BE2C (cell line): ENCODE results near the gene IL23A.
"Not testable (repeated sequence)": the region's sequence is repeated elsewhere in the genome, so short reads cannot be mapped to it uniquely, and the experiment has no call there.

Source experiments
- DNase-seq: peaks from one replicate; pipeline ENCODE4 v3.0.0-alpha.2; 2020
- H3K27me3 ChIP-seq: fragments of 250-450 bp; sonication (Bioruptor Pico); 2 replicates; pipeline ENCODE4 v1.5.1; 2020; ENCODE audit warnings: mild to moderate bottlenecking
- H3K36me3 ChIP-seq: fragments of 250-450 bp; sonication (Bioruptor Pico); 2 replicates; pipeline ENCODE4 v1.5.1; 2020; ENCODE audit warnings: mild to moderate bottlenecking
- H3K4me1 ChIP-seq: fragments of 250-450 bp; sonication (Bioruptor Pico); 2 replicates; pipeline ENCODE4 v1.5.1; 2020
- H3K4me3 ChIP-seq: 2 replicates; pipeline ENCODE4 v1.5.1; 2011; ENCODE audit warnings: low read depth, low read length
- H3K9me3 ChIP-seq: fragments of 250-450 bp; sonication (Bioruptor Pico); 2 replicates; pipeline ENCODE4 v1.5.1; 2020
- TF ChIP-seq, protein P1 (sequence below): IDR thresholded peaks from 2 replicates; pipeline ENCODE4 v1.5.1; 2012; ENCODE audit warnings: mild to moderate bottlenecking, low read depth, low read length

Gene IL23A

GRCh38 chr12:56321027-56321426, 17.7 kb upstream of the IL23A start:
- Histone ChIP-seq H3K4me1 (no peaks in the 10 kb centered on the region), H3K27me3 (no peaks in the 10 kb centered on the region), H3K36me3 (peaks cover 37% of the 10 kb centered on the region), H3K9me3 (no peaks in the 10 kb centered on the region), H3K4me3 (no peak overlapping the region)
- TF ChIP-seq, protein P1, sequence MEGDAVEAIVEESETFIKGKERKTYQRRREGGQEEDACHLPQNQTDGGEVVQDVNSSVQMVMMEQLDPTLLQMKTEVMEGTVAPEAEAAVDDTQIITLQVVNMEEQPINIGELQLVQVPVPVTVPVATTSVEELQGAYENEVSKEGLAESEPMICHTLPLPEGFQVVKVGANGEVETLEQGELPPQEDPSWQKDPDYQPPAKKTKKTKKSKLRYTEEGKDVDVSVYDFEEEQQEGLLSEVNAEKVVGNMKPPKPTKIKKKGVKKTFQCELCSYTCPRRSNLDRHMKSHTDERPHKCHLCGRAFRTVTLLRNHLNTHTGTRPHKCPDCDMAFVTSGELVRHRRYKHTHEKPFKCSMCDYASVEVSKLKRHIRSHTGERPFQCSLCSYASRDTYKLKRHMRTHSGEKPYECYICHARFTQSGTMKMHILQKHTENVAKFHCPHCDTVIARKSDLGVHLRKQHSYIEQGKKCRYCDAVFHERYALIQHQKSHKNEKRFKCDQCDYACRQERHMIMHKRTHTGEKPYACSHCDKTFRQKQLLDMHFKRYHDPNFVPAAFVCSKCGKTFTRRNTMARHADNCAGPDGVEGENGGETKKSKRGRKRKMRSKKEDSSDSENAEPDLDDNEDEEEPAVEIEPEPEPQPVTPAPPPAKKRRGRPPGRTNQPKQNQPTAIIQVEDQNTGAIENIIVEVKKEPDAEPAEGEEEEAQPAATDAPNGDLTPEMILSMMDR = no peak
- no peak for DNase-seq

DNA sequence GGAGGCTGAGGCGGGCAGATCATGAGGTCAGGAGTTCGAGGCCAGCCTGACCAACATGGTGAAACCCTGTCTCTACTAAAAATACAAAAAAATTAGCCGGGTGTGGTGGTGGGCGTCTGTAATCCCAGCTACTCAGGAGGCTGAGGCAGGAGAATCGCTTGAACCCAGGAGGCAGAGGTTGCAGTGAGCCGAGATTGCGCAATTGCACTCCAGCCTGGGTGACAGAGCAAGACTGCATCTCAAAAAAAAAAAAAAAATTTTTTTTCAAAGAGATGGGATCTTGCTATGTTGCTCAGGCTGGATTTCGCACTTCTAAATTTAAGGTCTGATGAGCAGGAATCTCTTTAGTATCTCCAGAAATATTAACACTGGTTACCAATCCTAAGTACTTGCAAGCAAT, 17.1 kb upstream of the IL23A start:
- H3K36me3 ChIP-seq = peaks cover 41% of the 10 kb centered on the region
- H3K9me3 ChIP-seq, H3K27me3 ChIP-seq, DNase-seq, H3K4me1 ChIP-seq, H3K4me3 ChIP-seq: not testable (repeated sequence)

GRCh38 chr12:56324206-56324605, 14.5 kb upstream of the IL23A start:
- H3K36me3 ChIP-seq = peaks cover 50% of the 10 kb centered on the region
- no peak for DNase-seq
- H3K4me1 ChIP-seq = peaks cover 8% of the 10 kb centered on the region; the same call in 1 of the 2 replicates
- no peak overlapping the region for H3K4me3 ChIP-seq
- H3K9me3 ChIP-seq = no peaks in the 10 kb centered on the region
- no peaks in the 10 kb centered on the region for H3K27me3 ChIP-seq
- TF ChIP-seq, protein P1 = no peak

DNA sequence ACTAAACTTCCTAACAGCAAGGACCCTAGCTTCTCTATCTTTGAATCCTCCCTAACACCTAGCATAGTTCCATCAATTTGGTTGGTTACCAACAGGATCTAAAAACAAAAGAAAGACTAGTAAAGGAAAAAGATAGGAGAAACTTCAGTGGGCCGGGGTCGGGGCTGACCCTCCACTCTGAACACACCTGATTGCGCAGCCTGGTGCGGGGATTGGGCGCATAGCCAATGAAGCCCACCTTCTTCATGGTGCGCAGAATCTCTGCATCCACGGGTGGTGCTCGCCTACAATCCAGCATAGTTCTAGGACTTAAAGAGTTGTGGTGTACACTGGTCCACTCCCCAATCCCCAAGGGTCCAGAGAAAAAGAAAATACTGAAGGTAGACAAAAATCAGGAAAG, 12.6 kb upstream of the IL23A start:
- DNase-seq = no peak
- Histone ChIP-seq H3K4me3 (no peak overlapping the region), H3K4me1 (peaks cover 8% of the 10 kb centered on the region; the same call in 1 of the 2 replicates), H3K27me3 (no peaks in the 10 kb centered on the region), H3K9me3 (no peaks in the 10 kb centered on the region), H3K36me3 (peaks cover 48% of the 10 kb centered on the region)
- TF ChIP-seq, protein P1 = no peak

DNA sequence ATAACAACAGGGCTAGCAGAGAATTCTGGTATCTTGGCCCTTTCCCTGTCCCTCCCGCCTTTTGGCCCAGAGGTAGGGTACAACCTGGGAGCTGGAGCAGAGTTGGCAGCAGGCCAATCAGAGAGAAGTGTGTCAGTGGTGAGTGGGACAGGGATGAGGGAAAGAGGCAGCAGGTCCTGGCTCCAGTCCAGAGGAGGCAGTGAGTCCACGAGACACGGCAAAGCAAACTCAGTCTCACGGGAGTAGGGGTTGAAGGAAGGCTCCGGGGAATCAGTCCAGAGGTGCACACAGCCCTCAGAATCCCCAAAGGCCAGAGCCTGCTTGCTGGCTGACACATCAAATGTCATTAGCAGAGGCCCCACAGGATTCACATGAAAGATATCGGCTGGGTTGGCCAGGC, 12.2 kb upstream of the IL23A start:
- Histone ChIP-seq H3K9me3 (no peaks in the 10 kb centered on the region), H3K27me3 (no peaks in the 10 kb centered on the region), H3K4me1 (peaks cover 8% of the 10 kb centered on the region; the same call in 1 of the 2 replicates), H3K4me3 (no peak overlapping the region), H3K36me3 (peaks cover 48% of the 10 kb centered on the region)
- peak; percentile 72 for DNase-seq
- TF ChIP-seq, protein P1 = no peak

GRCh38 chr12:56330936-56331490, 7.7 kb upstream of the IL23A start:
- H3K27me3 ChIP-seq = no peaks in the 10 kb centered on the region
- H3K9me3 ChIP-seq = no peaks in the 10 kb centered on the region
- TF ChIP-seq, protein P1 = no peak
- peaks cover 8% of the 10 kb centered on the region; the same call in 1 of the 2 replicates for H3K4me1 ChIP-seq
- H3K36me3 ChIP-seq = peaks cover 18% of the 10 kb centered on the region
- no peak for DNase-seq
- no peak overlapping the region for H3K4me3 ChIP-seq
